ENCODE data around the gene EPN1. TPM values are rescaled to one million over a fixed set of nuclear protein-coding genes. Genes with fewer than 3 reads are reported as not detected.
A peak's percentile ranks its signal among the peaks of the same experiment; 100 is the strongest.

EPN1 gene
- total RNA-seq, 3 donors from 2014 or later (not counting 1 experiment from before 2014, with no cell fraction given) = 47.6 to 56.4 (median 51.8) TPM

GRCh38 chr19:55672418-55672817, 2.6 kb upstream of the EPN1 start:
- Histone ChIP-seq H3K27me3 (ENCODE audit: control insufficient read depth, insufficient read depth, low read length) (no peaks in the 10 kb centered on the region), H3K36me3 (ENCODE audit: control insufficient read depth, insufficient read depth, low read length) (peaks cover 38% of the 10 kb centered on the region), H3K27ac (ENCODE audit: low read length) (no peak overlapping the region), H3K4me1 (ENCODE audit: control insufficient read depth, insufficient read depth, low read length) (peaks cover 31% of the 10 kb centered on the region), H3K9me3 (ENCODE audit: control insufficient read depth, insufficient read depth, low read length) (no peaks in the 10 kb centered on the region), H3K4me3 (ENCODE audit: low read length) (no peak overlapping the region)
- Mint-ChIP-seq H3K4me1 (peaks cover 38 to 45% of the 10 kb centered on the region in 2 donors), H3K36me3 (no peaks in the 10 kb centered on the region), H3K27me3 (ENCODE audit: low read depth in 2 of 2) (no peaks in the 10 kb centered on the region), H3K9me3 (no peaks in the 10 kb centered on the region), H3K4me3 (no peak overlapping the region), H3K27ac (peak overlapping the region; percentile 27 to 77)
- 89% methylated on average over 4 of the region's 5 CpGs for WGBS (ENCODE audit: insufficient coverage)
- no peak for TF ChIP-seq CTCF (IDR thresholded peaks at IDR 0.05)
- ATAC-seq (no peak), DNase-seq (no peak)
- intact Hi-C loops (cut with micrococcal nuclease) = no loop called here

GRCh38 chr19:55673465-55673864, 1.6 kb upstream of the EPN1 start:
- peak overlapping the region; percentile 20 for H3K27ac ChIP-seq (ENCODE audit: low read length)
- H3K27me3 ChIP-seq (ENCODE audit: control insufficient read depth, insufficient read depth, low read length) = no peaks in the 10 kb centered on the region
- H3K4me1 ChIP-seq (ENCODE audit: control insufficient read depth, insufficient read depth, low read length) = peaks cover 42% of the 10 kb centered on the region
- intact Hi-C loops (cut with micrococcal nuclease) = no loop called here
- no peaks in the 10 kb centered on the region for H3K9me3 ChIP-seq (ENCODE audit: control insufficient read depth, insufficient read depth, low read length)
- DNase-seq (no peak), ATAC-seq (no peak)
- no peaks in the 10 kb centered on the region for H3K9me3 Mint-ChIP-seq
- H3K4me3 Mint-ChIP-seq = no peak overlapping the region
- H3K4me3 ChIP-seq (ENCODE audit: low read length) = no peak overlapping the region
- no peaks in the 10 kb centered on the region for H3K36me3 Mint-ChIP-seq
- H3K4me1 Mint-ChIP-seq = peaks cover 46 to 56% of the 10 kb centered on the region in 2 donors
- no peak for TF ChIP-seq CTCF (IDR thresholded peaks at IDR 0.05)
- H3K27me3 Mint-ChIP-seq (ENCODE audit: low read depth in 2 of 2) = no peaks in the 10 kb centered on the region
- peaks cover 36% of the 10 kb centered on the region for H3K36me3 ChIP-seq (ENCODE audit: control insufficient read depth, insufficient read depth, low read length)
- peak overlapping the region; percentile 77 to 99 for H3K27ac Mint-ChIP-seq
- 89% methylated on average over 7 of the region's 9 CpGs for WGBS (ENCODE audit: insufficient coverage)

GRCh38 chr19:55673889-55674288, 1.1 kb upstream of the EPN1 start:
- peak overlapping the region; percentile 82 for H3K27ac ChIP-seq (ENCODE audit: low read length)
- Mint-ChIP-seq H3K27me3 (ENCODE audit: low read depth in 2 of 2) (no peaks in the 10 kb centered on the region), H3K4me1 (peaks cover 46 to 59% of the 10 kb centered on the region in 2 donors), H3K27ac (peak overlapping the region; percentile 88 to 99), H3K36me3 (no peaks in the 10 kb centered on the region), H3K9me3 (no peaks in the 10 kb centered on the region), H3K4me3 (no peak overlapping the region)
- WGBS (ENCODE audit: insufficient coverage) = 89% methylated on average over 4 of the region's 15 CpGs
- H3K4me1 ChIP-seq (ENCODE audit: control insufficient read depth, insufficient read depth, low read length) = peaks cover 46% of the 10 kb centered on the region
- intact Hi-C loops (cut with micrococcal nuclease) = loop anchor here (2.0 kb wide), 1 partner anchor 19 kb away; the partner anchor contains the start of gene U2AF2
- ATAC-seq = no peak
- H3K36me3 ChIP-seq (ENCODE audit: control insufficient read depth, insufficient read depth, low read length) = peaks cover 36% of the 10 kb centered on the region
- TF ChIP-seq CTCF (IDR thresholded peaks at IDR 0.05) = no peak
- no peaks in the 10 kb centered on the region for H3K27me3 ChIP-seq (ENCODE audit: control insufficient read depth, insufficient read depth, low read length)
- DNase-seq = no peak
- no peak overlapping the region for H3K4me3 ChIP-seq (ENCODE audit: low read length)
- H3K9me3 ChIP-seq (ENCODE audit: control insufficient read depth, insufficient read depth, low read length) = no peaks in the 10 kb centered on the region

GRCh38 chr19:55674459-55674840, 576 bp upstream of the EPN1 start:
- no peaks in the 10 kb centered on the region for H3K9me3 ChIP-seq (ENCODE audit: control insufficient read depth, insufficient read depth, low read length)
- 49% methylated on average over 17 of the region's 17 CpGs for WGBS (ENCODE audit: insufficient coverage)
- peak overlapping the region; percentile 55 for H3K4me3 Mint-ChIP-seq
- H3K36me3 Mint-ChIP-seq = no peaks in the 10 kb centered on the region
- H3K9me3 Mint-ChIP-seq = no peaks in the 10 kb centered on the region
- H3K27ac Mint-ChIP-seq = peak overlapping the region; percentile 88 to 99
- H3K4me1 ChIP-seq (ENCODE audit: control insufficient read depth, insufficient read depth, low read length) = peaks cover 52% of the 10 kb centered on the region
- no peak for DNase-seq
- peak overlapping the region; percentile 17 for H3K4me3 ChIP-seq (ENCODE audit: low read length)
- no peak for ATAC-seq
- peak overlapping the region; percentile 82 for H3K27ac ChIP-seq (ENCODE audit: low read length)
- intact Hi-C loops (cut with micrococcal nuclease) = loop anchor here (2.0 kb wide), 1 partner anchor 20 kb away; the partner anchor contains the start of gene U2AF2
- peaks cover 36% of the 10 kb centered on the region for H3K36me3 ChIP-seq (ENCODE audit: control insufficient read depth, insufficient read depth, low read length)
- H3K4me1 Mint-ChIP-seq = peaks cover 51 to 61% of the 10 kb centered on the region in 2 donors
- TF ChIP-seq CTCF (IDR thresholded peaks at IDR 0.05) = no peak
- no peaks in the 10 kb centered on the region for H3K27me3 Mint-ChIP-seq (ENCODE audit: low read depth in 2 of 2)
- H3K27me3 ChIP-seq (ENCODE audit: control insufficient read depth, insufficient read depth, low read length) = no peaks in the 10 kb centered on the region

Data from natural killer cell (primary cell).